ENCODE results near the gene CHID1.

DNA sequence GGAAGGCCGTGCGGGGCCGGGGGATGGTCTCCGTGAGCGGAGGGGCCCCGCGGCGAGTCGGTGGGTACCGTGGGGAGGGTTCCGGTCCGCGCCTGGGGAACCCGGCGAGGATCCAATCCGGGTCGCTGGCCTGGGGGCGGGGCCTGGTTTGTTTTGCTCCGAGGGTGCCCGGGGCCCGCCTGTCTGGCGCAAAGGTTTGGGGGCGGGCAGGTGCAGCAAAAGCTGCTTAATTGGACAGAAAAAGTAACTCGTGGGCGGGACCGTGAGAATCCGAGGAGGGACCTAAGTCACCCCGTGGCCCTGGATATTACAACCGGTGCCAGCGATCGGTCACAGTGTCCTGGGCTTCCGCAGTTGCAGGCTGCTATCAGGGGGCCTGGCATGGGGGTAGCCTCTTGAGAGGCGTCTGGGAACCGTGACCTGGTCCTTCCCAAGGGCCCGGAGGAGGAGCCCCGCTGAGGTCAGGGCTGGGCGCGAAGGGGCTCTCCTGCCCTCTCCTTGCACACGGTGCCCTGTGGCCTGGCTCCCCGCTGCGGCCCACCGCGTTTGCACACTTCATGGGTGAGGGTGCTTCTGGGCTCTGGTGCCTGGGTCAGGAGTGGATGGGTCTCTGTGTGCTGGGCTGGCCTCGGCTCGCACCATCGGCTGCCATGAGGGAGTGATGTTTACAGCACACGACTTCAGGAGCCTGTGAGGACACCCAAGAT lies 90.5 kb downstream of the CHID1 start:
- TF ChIP-seq EZH2 (IDR thresholded peaks at IDR 0.05; ENCODE audit: low read length, missing control alignments) (no peak), CTCF (conservative IDR thresholded peaks at IDR 0.05 in 1 of 2, IDR thresholded peaks at IDR 0.05 in 1 of 2; ENCODE audit: low read depth in 1 of 2, low read length in 2 of 2) (no peak)
